Fibroblast of mammary gland (primary cell): ENCODE measurements around the gene CD8A.

Experiments
- DNase-seq: peaks from one replicate; pipeline ENCODE4 v3.0.0-alpha.2; 2010; ENCODE audit warnings: low read depth
- H3K4me3 ChIP-seq: 2 replicates; pipeline ENCODE4 v1.5.1; 2011; ENCODE audit warnings: low read depth, mild to moderate bottlenecking, low read length, moderate library complexity; ENCODE audit not compliant: control insufficient read depth
- TF ChIP-seq, protein P1 (sequence below): conservative IDR thresholded peaks from 2 replicates; pipeline ENCODE4 v1.5.1; 2011; ENCODE audit warnings: low read depth, low read length, inconsistent platforms; ENCODE audit not compliant: control insufficient read depth, insufficient read depth

The CD8A gene

DNA sequence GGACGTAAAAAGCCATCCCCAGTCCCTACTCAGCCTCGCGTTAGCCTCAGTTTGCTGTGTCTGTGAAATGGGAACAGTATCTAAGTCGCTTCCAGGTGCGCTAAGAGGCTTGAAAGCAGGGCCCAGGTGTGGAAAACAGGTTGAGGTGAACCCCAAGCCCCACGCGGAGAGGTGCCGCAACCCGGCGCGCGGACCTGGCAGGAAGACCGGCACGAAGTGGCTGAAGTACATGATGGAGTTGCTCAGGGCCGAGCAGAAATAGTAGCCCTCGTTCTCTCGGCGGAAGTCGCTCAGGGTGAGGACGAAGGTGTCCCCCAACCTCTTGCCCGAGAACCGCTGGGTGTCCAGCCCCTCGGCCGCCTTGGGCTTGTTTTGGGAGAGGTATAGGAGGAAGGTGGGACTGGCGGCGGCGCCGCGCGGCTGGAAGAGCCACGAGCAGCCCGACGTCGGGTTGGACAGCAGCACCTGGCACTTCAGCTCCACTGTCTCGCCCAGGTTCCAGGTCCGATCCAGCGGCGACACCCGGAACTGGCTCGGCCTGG lies 508 bp downstream of the CD8A start:
- TF ChIP-seq, protein P1, sequence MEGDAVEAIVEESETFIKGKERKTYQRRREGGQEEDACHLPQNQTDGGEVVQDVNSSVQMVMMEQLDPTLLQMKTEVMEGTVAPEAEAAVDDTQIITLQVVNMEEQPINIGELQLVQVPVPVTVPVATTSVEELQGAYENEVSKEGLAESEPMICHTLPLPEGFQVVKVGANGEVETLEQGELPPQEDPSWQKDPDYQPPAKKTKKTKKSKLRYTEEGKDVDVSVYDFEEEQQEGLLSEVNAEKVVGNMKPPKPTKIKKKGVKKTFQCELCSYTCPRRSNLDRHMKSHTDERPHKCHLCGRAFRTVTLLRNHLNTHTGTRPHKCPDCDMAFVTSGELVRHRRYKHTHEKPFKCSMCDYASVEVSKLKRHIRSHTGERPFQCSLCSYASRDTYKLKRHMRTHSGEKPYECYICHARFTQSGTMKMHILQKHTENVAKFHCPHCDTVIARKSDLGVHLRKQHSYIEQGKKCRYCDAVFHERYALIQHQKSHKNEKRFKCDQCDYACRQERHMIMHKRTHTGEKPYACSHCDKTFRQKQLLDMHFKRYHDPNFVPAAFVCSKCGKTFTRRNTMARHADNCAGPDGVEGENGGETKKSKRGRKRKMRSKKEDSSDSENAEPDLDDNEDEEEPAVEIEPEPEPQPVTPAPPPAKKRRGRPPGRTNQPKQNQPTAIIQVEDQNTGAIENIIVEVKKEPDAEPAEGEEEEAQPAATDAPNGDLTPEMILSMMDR: no peak
- no peak for DNase-seq
- H3K4me3 ChIP-seq: no peak overlapping the region

DNA sequence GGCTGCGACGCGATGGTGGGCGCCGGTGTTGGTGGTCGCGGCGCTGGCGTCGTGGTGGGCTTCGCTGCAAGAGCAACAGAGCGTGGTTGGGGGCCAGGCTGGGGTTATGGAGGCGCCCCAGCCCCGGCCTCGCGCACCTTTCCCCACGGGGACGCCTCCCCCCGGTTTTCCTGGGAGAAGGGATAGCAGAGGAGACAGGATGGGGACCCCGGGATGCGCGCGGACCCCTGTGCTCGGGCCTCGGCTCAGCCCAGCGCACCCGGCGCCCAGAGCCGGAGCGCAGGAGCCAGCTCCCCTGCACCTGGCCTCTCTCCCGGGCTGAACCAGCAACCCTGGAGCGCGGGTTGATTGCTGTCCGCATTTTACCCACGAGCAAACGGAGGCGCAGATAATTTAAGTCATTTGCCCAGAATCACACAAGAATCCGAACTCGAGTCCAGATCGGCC lies 1.0 kb downstream of the CD8A start:
- DNase-seq: no peak
- TF ChIP-seq, protein P1: no peak
- H3K4me3 ChIP-seq: no peak overlapping the region

DNA sequence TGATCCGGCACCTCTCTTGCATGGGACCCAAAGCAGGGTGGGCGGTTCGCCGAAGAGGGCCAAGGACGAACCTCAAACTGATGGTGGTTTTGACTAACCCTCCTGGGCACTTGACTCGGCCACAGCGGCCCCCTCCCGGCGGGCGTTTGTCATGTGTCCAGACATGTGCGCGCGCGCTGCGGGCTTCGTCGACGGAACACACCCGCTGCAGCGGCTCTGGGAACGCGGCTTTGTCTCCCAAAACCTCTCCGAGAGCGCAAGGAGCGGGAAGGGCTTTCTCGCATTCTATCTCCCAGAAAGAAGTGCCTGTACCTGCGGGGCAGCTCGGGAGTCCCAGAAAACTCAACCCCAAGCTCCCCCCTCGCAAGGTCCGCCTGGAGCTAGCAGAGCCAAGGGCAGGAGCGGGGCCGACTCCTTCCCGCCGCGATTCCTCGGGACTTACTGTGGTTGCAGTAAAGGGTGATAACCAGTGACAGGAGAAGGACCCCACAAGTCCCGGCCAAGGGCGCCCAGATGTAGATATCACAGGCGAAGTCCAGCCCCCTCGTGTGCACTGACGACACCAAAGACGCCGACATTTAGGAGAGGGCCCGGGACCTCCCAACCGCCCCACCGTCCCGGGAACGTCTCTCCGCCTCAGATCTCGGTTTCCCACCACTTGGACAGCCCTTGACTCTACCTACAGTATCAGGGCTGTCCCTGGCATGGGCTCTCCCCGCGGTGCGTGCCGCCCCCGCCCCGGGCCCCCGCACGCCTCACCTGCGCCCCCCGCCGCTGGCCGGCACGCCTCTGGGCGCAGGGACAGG lies 1.6 kb downstream of the CD8A start:
- no peak overlapping the region for H3K4me3 ChIP-seq
- DNase-seq: peak; percentile 17
- TF ChIP-seq, protein P1: no peak

- H3K4me3 ChIP-seq: no peak overlapping the region
- TF ChIP-seq, protein P1: no peak
- no peak for DNase-seq
Measured at GRCh38 chr2:86788165-86788564, 2.5 kb downstream of the CD8A start.

GRCh38 chr2:86787736-86788135 lies 3.0 kb downstream of the CD8A start:
- no peak for DNase-seq
- TF ChIP-seq, protein P1: no peak
- H3K4me3 ChIP-seq: no peak overlapping the region

DNA sequence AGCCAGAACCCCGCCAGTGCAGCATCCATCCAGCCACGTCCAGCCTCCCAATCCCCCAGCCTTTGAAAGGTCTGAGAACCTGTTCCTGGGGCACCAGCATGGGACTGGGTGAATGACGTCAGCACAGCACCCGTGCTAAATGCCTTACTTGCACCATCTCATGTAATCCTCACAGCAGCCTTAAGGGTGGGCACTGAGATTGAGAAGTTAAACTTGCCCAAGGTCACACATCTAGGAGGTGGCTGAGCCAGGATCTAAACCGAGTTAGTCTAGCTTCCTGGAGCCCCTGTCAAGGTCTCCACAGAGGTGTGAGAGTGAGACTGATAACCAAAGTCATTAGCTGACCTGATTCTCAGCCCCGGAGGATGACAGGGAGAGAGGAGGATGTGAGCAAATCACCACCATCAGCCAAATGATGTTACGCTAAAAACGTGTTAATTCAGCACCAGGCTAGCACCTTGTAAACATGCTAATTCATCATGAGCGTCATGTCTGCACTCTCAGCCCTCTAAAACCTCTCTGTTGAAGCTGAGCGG lies 4.6 kb downstream of the CD8A start:
- DNase-seq: no peak
- TF ChIP-seq, protein P1: no peak
- no peak overlapping the region for H3K4me3 ChIP-seq
